Subcutaneous adipose tissue (tissue), 4 donors: ENCODE measurements around the gene UNC13A. TPM values are rescaled to one million over a fixed set of nuclear protein-coding genes. Genes with fewer than 3 reads are reported as not detected.

ENCODE experiments used
- total RNA-seq, 4 donors: library from RNA; depleted of rRNA; stranded (reverse); fragments of >200 nt; gene quantifications; one replicate each; pipeline ENCODE4 v1.1.0, GENCODE V29; 2016
- TF ChIP-seq, protein P1 (sequence below): fragments of 450-650 bp; IDR thresholded peaks from one replicate; pipeline ENCODE4 v1.5.1; 2016; ENCODE audit warnings: low read depth, mild to moderate bottlenecking, control low read depth, antibody characterized with exemption, moderate library complexity

Gene UNC13A
- total RNA-seq, 4 donors from 2014 or later = not detected

DNA sequence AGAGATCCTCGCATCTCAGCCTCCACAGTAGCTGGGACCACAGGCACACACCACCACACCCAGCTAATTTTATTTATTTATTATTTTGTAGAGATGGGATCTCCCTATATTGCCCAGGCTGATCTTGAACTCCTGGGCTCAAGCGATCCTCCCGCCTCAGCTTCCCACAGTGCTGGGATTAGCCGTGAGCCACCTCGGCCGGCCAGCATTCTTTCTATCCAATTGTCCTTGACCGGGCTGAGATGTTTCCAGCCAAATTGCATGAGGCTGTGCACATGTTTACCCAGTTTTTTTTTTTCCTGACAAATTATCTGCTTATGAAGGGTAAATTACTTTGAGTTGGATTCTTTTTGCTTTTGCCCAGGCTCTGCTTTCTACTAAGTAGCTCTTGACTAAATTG, 28.2 kb downstream of the UNC13A start:
- TF ChIP-seq, protein P1, sequence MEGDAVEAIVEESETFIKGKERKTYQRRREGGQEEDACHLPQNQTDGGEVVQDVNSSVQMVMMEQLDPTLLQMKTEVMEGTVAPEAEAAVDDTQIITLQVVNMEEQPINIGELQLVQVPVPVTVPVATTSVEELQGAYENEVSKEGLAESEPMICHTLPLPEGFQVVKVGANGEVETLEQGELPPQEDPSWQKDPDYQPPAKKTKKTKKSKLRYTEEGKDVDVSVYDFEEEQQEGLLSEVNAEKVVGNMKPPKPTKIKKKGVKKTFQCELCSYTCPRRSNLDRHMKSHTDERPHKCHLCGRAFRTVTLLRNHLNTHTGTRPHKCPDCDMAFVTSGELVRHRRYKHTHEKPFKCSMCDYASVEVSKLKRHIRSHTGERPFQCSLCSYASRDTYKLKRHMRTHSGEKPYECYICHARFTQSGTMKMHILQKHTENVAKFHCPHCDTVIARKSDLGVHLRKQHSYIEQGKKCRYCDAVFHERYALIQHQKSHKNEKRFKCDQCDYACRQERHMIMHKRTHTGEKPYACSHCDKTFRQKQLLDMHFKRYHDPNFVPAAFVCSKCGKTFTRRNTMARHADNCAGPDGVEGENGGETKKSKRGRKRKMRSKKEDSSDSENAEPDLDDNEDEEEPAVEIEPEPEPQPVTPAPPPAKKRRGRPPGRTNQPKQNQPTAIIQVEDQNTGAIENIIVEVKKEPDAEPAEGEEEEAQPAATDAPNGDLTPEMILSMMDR = no peak

DNA sequence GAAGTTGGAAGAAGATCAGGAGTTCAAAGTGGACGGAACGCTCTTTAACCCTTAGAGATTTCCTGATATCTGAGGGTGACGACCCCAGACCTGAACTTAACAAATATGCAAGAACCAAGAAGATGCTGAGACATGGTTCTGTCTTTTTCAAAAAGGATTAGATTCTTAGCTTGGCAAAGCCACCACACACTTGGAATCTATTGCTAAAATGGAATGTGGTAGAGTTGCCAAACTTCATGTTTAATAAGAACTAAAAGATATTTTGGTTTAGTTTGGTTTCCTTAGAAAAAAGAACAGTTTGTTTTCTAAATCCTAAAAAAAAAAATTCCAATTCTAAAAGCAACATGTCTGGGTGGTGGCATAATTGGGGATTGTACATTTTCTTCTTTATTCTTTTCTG, 29.5 kb downstream of the UNC13A start:
- TF ChIP-seq, protein P1 = no peak

DNA sequence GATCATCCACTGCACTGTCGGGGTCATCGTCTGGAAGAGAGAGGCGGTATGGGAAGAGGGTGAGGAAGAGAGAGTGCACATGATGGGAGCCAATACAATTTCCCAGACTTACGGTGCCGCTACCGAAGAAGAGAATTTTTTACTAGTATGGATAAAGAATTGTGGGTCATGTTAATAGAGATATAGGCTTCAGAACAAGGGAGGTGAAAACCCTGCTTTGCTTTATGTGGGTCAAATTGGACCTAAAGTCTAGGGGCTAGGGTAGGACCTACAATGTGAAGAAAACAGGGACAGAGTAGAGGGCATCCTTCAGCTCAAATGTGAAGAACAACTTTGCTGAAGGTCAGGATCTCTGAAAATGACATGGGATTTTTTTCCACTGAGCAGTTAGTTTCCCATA, 29.9 kb downstream of the UNC13A start:
- TF ChIP-seq, protein P1 = no peak

DNA sequence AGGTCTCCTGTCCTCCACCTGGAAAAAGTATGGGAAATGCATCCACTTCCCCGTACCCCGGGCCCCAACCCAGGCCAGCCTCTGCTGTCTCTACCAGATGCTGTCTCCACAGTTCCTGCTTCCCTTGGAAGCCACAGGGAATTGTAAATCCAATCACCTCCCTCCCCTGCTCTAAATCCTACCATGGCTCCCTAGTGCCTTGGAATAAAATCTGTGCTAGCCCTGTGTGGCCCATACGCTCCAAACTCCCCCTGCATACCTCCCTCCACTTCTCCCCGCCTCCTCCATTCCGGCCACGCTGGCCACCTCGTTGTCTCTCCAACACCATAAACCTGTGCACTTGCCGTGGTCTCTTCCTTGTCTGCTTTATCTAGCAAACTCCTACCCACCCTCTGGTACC, 31.2 kb downstream of the UNC13A start:
- TF ChIP-seq, protein P1 = no peak

DNA sequence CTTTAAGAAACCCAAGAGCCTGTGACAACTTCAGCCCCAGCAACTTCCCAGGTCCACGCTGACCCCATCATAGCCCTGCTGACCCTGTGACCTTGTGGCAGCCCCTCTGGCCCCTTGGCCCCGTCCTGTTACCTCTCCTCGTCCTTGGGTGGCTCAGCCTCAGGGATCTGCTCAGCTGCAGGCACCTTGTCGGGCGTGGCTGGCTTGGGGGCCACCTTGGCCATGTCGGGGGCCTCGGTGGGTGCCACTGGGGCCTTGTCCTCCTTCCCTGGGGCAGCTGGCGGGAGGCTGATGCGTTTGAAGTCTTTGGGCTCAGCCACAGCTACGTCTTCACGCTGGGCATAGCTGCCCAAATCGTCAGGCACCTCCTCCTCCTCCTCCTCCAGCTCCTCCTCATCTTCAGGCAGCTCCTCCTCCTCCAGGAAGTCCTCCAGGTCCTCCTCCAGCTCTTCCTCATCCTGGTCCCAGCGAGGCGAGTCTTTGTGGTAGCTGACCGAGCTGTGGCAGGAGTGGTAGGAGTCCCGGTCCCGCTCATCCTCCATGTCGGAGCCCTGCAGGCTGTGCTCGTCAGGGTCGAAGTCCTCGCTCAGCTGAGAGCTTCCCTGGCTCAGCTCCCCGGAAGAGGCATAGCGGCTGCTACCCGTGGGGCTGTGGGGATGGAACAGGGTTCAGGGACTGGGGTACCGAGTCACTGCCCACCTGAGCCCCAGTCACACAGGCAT, 32.2 kb downstream of the UNC13A start:
- TF ChIP-seq, protein P1 = no peak

DNA sequence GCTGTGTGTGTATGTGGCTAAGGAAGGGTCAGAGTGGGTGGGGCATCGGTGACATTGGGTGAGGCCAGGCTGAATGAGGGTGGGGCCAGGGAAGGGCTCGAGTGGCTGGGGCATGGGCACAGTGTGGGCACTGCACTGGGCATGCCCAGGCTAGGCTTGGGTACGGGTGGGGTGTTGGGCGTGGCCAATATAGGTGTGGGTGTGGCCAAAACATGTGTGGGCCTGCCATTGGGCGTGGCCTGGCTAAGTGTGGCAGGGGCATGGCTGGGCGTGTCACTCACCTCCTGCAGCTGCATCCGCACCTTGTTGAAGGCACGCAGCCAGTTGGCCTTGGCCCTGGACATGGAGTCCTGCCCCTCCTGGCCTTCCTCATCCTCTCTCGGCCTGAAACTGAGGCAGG, 33.2 kb downstream of the UNC13A start:
- TF ChIP-seq, protein P1 = no peak

DNA sequence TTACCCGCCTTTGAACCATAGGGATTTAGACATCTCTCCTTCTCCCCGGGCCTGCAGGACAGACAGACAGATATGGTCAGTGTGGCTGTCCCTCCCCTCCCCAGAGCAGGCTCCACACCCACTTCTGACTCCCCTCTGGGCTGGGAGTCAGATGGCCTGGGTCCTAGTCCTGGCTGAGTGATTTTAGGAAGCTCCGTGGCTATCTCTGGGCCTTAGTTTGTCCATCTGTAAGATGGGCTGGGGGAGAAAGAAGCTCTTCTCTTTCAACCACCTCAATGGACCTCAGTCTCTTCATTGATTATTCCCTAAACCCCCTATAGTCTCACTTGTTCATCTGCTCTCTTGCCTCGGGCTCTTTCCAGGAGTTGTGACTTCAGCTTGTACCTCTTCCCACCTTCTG, 35.5 kb downstream of the UNC13A start:
- TF ChIP-seq, protein P1 = no peak
